BJ (cell line): ENCODE data around the gene CHMP6. TPM values are rescaled to one million over a fixed set of nuclear protein-coding genes. Genes with fewer than 3 reads are reported as not detected.

Source experiments
- CTCF ChIA-PET: fragments of 350-600 bp; formaldehyde crosslinking; extraction: SDS; loops from one replicate; lab custom pipeline; 2021; ENCODE audit warnings: antibody characterized with exemption, inconsistent platforms; lab: Yijun Ruan, JAX
- POLR2A ChIA-PET: fragments of 300-600 bp; sonication (Branson Sonifier 250); formaldehyde crosslinking; extraction: SDS; loops from one replicate; lab custom pipeline; 2021; ENCODE audit warnings: antibody characterized with exemption; lab: Charles Lee
- DNase-seq: peaks from one replicate; pipeline ENCODE4 v3.0.0-alpha.2; 2011; ENCODE audit warnings: low read depth
- H3K27me3 ChIP-seq: 2 replicates; pipeline ENCODE4 v1.6.0; 2011; ENCODE audit warnings: low read length; ENCODE audit not compliant: control insufficient read depth, insufficient read depth
- H3K36me3 ChIP-seq: 2 replicates; pipeline ENCODE4 v1.5.1; 2011; ENCODE audit warnings: low read length; ENCODE audit not compliant: control insufficient read depth, insufficient read depth
- H3K4me3 ChIP-seq: 2 replicates; pipeline ENCODE4 v1.5.1; 2011; ENCODE audit warnings: low read depth, mild to moderate bottlenecking, control low read depth, low read length
- polyA plus RNA-seq: library from polyadenylated mRNA; depleted of rRNA; stranded (reverse); fragments of >200 nt; gene quantifications from 2 replicates; pipeline ENCODE4 v1.2.3, GENCODE V29; 2011; rRNA removed
- TF ChIP-seq, protein P1 (sequence below): IDR thresholded peaks from 2 replicates; pipeline ENCODE4 v1.5.1; 2011; ENCODE audit warnings: low read depth, mild to moderate bottlenecking, control low read depth, inconsistent platforms, low read length, moderate library complexity; ENCODE audit not compliant: insufficient read depth

Gene CHMP6
- polyA plus RNA-seq, 1 experiment, result 30.7 TPM

DNA sequence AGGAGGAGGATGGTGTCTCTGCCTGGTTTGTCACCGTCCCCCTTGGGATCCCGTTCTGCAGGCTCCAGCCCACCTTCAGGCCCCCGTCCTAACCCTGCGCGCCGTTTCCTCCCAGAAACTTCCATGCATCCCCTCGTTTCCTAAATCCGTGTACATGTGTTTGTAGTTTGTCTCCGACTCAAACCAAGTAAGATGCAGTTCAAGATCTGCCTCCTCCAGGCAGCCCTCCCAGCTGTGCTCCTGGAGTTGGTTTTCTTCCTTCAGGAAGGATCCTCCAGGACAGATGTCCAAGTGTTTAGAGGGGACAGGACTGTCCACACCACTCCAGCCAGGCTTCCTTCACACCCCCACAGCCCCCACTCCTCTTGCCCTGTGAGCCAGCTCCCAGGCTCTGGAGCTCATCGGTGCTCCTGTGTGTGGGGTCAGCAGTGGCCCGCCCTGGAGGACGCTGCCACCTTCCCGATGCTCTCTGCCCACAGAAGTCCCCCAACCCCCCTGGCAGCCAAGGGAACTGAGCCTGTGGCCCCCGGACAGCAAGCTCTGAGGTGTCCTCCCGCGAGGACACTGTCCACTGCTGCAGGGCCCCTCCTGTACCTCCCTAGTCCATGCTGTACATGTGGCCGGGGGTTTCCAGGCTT lies 54.6 kb downstream of the CHMP6 start:
- H3K4me3 ChIP-seq, result no peak overlapping the region
- no peaks in the 10 kb centered on the region for H3K27me3 ChIP-seq
- TF ChIP-seq, protein P1, sequence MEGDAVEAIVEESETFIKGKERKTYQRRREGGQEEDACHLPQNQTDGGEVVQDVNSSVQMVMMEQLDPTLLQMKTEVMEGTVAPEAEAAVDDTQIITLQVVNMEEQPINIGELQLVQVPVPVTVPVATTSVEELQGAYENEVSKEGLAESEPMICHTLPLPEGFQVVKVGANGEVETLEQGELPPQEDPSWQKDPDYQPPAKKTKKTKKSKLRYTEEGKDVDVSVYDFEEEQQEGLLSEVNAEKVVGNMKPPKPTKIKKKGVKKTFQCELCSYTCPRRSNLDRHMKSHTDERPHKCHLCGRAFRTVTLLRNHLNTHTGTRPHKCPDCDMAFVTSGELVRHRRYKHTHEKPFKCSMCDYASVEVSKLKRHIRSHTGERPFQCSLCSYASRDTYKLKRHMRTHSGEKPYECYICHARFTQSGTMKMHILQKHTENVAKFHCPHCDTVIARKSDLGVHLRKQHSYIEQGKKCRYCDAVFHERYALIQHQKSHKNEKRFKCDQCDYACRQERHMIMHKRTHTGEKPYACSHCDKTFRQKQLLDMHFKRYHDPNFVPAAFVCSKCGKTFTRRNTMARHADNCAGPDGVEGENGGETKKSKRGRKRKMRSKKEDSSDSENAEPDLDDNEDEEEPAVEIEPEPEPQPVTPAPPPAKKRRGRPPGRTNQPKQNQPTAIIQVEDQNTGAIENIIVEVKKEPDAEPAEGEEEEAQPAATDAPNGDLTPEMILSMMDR, result no peak
- ChIA-PET POLR2A (no interaction called here), CTCF (interaction anchor here (1.1 kb wide), 1 partner anchor 56 kb away, joined by 3 read pairs; no protein-coding TSS in a partner anchor)
- H3K36me3 ChIP-seq, result no peaks in the 10 kb centered on the region; the same call in 1 of the 2 replicates
- no peak for DNase-seq

DNA sequence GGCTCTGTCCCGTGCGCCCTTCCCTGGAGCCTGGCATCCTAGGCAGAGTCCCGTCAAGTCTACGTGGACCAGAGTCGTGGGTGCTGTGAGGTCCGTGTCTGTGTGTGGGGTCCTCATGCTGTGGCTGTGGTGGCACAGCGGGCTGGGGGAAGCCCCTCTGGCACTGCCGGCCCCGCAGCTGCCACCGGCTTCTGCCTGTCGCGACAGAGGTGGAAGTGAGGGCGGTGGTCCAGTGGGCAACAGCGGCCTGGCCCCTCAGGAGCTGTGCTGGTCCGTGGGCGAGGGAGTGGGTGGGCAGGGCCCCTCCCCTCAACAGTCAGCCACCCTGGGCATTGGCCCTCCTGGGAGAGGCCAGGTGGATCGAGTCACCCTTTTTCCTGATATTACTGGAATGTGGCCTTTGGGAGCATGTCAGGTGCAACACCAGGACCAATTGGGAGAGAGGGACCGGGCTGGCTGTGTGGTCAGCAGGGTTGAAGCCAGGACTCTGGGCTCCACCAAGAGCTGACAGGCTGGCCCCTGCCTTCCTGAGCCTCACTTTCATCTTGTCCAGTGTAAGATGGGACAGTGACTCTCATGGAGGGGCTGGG lies 55.2 kb downstream of the CHMP6 start:
- no peak for DNase-seq

DNA sequence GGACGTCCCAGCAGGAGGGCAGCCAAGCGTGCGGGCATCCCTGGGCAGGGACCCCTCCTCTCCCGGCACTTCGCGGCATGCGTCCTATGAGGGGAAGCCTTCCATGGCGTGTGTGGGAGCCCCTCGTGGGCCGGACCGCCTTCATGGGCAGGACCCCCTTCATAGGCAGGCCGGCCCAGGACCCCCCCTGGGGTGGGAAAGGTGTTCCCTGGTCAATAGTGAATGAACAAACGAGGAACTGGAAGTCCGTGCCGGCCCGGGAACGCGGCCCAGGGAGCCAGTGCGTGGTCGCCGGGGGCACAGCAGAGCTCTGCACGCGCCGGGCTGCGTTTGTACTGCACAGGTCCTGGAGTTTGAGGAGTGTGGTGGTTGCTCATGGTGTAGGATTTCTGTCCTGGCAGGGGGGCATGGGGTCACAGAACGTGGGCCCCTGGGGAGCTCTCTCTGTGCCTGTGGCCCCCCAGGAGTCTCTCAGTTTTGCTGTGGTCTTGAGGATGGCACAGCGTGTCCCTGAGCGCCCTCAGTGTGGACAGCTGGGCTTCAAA lies 57.3 kb downstream of the CHMP6 start:
- POLR2A ChIA-PET, result no interaction called here
- H3K36me3 ChIP-seq, result no peaks in the 10 kb centered on the region; the same call in 1 of the 2 replicates
- no peak for DNase-seq
- CTCF ChIA-PET, result no interaction called here
- TF ChIP-seq, protein P1, result no peak
- H3K27me3 ChIP-seq, result no peaks in the 10 kb centered on the region
- no peak overlapping the region for H3K4me3 ChIP-seq

More for the DNA sequence above, 55.2 kb downstream of the CHMP6 start:
- ChIA-PET POLR2A (no interaction called here), CTCF (interaction anchor here (1.0 to 1.1 kb wide), 2 partner anchors 23 to 55 kb away, joined by 3 to 6 read pairs; no protein-coding TSS in a partner anchor)
- Histone ChIP-seq H3K36me3 (no peaks in the 10 kb centered on the region; the same call in 1 of the 2 replicates), H3K27me3 (no peaks in the 10 kb centered on the region), H3K4me3 (no peak overlapping the region)
- TF ChIP-seq, protein P1, result no peak

DNA sequence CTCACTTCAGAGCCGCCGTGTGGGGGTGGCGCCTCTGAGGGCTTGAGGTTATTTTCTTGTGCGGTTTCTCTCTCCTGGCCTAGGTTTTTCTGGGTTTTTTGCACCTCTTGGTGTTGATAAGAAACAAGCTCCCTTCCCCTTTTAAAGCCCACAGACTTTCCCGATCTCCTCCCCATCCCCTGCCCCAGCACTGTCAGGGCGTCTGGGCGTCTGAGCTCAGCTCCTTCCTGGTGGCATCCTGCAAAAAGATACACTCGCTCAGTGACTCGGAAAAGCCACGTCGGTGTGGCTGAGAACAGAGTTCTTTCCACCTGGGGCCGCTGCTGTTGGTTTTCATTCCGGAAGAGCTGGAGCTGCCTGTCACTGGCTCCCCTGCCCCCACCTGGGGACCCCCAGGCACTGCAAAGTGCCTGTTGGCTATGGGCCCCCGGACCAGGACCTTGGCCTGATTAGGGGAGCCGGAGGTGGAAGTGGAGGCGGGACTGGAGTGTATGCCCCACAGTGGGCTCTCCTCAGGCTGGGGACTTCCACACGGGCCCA lies 57.8 kb downstream of the CHMP6 start:
- no peak for DNase-seq
- ChIA-PET POLR2A (no interaction called here), CTCF (no interaction called here)
- Histone ChIP-seq H3K27me3 (no peaks in the 10 kb centered on the region), H3K36me3 (peaks cover under 1% of the 10 kb centered on the region), H3K4me3 (no peak overlapping the region)
- TF ChIP-seq, protein P1, result no peak

Other genes with a start within 250 kb of the CHMP6 start
- gene BAIAP2, start 43.3 kb downstream of the CHMP6 start, polyA plus RNA-seq, result 7.8 and 12.1 TPM in 2 replicates
- gene PVALEF, start 173.7 kb downstream of the CHMP6 start, polyA plus RNA-seq, result not detected in 2 replicates
- gene AATK, start 174.4 kb downstream of the CHMP6 start, polyA plus RNA-seq, result 0.13 and 0.29 TPM in 2 replicates
- gene CEP131, start 231.1 kb downstream of the CHMP6 start, polyA plus RNA-seq, result 3.7 and 4.9 TPM in 2 replicates
- 7.5 and 19.4 TPM in 2 replicates for gene TEPSIN, start 247.2 kb downstream of the CHMP6 start, polyA plus RNA-seq
- gene NDUFAF8, start 247.5 kb downstream of the CHMP6 start, polyA plus RNA-seq, result 70.8 and 130 TPM in 2 replicates